ENCODE data around the gene FYCO1.

The FYCO1 gene

DNA sequence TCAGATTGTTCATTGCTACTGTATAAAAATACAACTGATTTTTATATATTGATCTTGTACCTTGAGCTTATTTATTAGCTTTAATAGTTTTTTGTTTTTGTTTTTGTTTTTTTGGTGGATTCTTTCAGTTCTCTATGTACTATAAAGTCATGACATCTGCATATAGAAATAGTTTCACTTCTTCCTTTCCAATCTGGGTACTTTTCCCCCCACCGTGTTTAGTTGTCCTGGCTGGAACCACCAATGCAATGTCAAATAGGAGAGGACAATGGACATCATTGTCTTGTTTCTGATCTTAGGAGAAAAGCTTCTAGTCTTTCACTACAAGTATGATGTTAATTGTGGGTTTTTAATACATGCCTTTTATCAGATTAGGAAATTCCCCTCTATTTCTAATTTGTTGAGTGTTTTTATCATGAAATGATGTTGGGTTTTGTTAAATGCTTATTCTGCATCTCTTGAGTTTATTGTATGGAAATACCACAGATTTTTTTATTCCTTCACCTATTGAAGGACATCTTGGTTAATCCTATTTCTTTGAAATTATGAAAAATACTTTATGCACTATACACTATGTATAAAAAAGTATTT lies 34.4 kb upstream of the FYCO1 start:
- no peak for DNase-seq (ENCODE audit: low read depth)
- H3K4me3 ChIP-seq (ENCODE audit: control insufficient read depth, low read depth, low read length), result no peak overlapping the region
- TF ChIP-seq, protein P1, sequence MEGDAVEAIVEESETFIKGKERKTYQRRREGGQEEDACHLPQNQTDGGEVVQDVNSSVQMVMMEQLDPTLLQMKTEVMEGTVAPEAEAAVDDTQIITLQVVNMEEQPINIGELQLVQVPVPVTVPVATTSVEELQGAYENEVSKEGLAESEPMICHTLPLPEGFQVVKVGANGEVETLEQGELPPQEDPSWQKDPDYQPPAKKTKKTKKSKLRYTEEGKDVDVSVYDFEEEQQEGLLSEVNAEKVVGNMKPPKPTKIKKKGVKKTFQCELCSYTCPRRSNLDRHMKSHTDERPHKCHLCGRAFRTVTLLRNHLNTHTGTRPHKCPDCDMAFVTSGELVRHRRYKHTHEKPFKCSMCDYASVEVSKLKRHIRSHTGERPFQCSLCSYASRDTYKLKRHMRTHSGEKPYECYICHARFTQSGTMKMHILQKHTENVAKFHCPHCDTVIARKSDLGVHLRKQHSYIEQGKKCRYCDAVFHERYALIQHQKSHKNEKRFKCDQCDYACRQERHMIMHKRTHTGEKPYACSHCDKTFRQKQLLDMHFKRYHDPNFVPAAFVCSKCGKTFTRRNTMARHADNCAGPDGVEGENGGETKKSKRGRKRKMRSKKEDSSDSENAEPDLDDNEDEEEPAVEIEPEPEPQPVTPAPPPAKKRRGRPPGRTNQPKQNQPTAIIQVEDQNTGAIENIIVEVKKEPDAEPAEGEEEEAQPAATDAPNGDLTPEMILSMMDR (IDR thresholded peaks at IDR 0.05; ENCODE audit: control insufficient read depth, insufficient read depth, low read depth, low read length, missing control alignments), result no peak

DNA sequence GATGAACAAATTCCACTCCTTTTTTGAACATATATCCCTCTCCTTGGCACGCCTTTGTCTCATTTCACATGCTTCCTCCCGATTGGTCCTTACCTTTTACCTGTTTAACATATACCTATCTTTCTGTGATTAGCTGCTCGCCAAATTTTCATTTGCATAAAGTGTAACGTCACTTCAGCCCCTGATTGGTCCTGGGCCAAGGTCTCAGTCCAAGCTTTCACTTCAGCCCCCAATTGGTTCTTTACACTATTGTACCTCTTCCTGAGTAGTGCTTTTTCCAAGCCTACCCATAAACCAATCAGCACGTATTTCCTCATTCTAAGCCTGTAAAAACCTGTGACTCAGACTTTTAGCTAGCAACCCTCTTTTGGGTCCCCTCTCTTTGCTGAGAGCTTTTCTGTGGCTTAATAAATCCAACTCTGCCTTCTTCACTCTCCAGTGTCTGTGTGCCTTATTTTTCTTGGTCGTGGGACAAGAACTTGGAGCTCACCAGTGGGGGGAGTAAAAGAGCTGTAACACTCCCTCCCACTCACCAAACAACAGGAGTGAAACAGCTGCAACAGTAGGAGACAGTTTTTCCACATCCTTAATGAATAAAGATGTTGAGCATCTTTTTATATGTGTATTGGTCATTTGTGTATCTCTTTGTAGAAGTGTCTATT lies 32.2 kb upstream of the FYCO1 start:
- H3K4me3 ChIP-seq (ENCODE audit: control insufficient read depth, low read depth, low read length), result no peak overlapping the region
- DNase-seq (ENCODE audit: low read depth), result no peak
- TF ChIP-seq, protein P1 (IDR thresholded peaks at IDR 0.05; ENCODE audit: control insufficient read depth, insufficient read depth, low read depth, low read length, missing control alignments), result no peak

DNA sequence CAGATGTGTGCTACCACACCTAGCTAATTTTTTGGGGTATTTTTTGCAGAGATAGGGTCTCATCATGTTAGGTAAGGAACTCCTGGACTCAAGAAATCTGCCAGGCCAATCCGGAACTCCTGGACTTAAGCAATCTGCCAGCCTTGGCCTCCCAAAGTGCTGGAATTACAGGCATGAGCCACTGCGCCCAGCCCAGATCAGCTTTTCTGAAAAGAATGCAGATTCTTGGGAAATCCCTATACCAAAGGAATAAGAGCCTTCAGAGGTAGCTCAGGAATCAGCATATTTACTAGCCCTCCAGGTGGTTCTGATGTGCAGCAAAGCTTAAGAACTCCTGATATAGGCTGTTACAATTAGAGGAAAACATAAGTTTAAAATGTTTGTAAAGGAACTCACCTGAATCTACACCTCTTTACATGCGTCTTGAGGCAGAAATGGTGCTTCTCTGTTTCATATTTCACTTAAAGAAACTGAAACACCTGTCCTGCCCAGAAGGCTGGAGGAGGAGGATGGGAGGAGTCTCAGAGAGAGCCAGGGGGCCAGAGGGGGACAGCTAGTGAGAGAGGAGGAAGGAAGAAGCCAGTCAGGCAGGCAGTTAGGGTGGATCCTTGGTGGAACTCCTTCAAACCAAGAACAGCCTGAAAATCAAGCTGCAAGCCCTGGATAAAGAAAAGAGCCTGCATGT lies 31.5 kb upstream of the FYCO1 start, which contains the start of gene XCR1:
XCR1 (minus strand) TSS at position 463 of the 685 bp plus-strand sequence. CDS start 5,536 bp downstream, outside the sequence.
- DNase-seq (ENCODE audit: low read depth), result no peak
- TF ChIP-seq, protein P1 (IDR thresholded peaks at IDR 0.05; ENCODE audit: control insufficient read depth, insufficient read depth, low read depth, low read length, missing control alignments), result no peak
- H3K4me3 ChIP-seq (ENCODE audit: control insufficient read depth, low read depth, low read length), result no peak within 1 kb of the TSS

DNA sequence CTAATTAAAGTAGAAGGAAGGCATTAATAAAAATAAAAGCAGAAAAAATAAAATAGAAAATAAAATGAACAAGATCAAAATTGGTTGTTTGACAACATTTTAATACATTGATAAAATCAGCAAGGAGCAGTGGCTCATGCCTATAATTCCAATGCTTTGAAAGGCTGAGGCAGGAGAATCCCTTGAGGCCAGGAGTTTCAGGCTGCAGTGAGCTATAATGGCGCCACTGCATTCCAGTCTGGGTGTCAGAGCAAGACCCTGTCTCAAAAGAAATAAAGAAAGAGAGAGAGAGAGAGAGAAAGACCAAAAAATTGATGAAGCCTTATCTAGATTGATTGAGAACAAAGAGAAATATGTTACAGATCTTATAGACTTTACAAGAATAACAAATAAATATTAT lies 29.5 kb upstream of the FYCO1 start:
- TF ChIP-seq, protein P1 (IDR thresholded peaks at IDR 0.05; ENCODE audit: control insufficient read depth, insufficient read depth, low read depth, low read length, missing control alignments), result no peak
- H3K4me3 ChIP-seq (ENCODE audit: control insufficient read depth, low read depth, low read length), result no peak overlapping the region
- no peak for DNase-seq (ENCODE audit: low read depth)

DNA sequence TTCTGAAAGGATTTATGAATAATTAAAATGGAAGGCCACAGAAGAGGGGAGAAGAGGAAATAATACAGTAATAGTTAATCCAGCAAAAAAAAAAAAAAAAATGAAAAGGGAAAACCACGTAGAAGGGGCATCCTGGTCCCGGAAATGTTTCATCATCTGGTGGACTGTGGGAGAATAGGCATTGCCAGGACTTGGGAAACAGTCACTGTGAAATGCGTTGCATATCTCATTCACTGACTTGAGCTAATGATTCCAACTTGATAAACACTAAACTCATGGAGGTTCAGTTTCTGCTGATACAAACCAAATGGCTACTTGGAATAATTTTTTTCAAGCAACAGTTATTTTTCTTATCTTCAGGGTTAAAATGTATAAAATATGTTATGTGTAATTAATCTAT lies 28.5 kb upstream of the FYCO1 start:
- TF ChIP-seq, protein P1 (IDR thresholded peaks at IDR 0.05; ENCODE audit: control insufficient read depth, insufficient read depth, low read depth, low read length, missing control alignments), result no peak
- no peak overlapping the region for H3K4me3 ChIP-seq (ENCODE audit: control insufficient read depth, low read depth, low read length)
- no peak for DNase-seq (ENCODE audit: low read depth)

DNA sequence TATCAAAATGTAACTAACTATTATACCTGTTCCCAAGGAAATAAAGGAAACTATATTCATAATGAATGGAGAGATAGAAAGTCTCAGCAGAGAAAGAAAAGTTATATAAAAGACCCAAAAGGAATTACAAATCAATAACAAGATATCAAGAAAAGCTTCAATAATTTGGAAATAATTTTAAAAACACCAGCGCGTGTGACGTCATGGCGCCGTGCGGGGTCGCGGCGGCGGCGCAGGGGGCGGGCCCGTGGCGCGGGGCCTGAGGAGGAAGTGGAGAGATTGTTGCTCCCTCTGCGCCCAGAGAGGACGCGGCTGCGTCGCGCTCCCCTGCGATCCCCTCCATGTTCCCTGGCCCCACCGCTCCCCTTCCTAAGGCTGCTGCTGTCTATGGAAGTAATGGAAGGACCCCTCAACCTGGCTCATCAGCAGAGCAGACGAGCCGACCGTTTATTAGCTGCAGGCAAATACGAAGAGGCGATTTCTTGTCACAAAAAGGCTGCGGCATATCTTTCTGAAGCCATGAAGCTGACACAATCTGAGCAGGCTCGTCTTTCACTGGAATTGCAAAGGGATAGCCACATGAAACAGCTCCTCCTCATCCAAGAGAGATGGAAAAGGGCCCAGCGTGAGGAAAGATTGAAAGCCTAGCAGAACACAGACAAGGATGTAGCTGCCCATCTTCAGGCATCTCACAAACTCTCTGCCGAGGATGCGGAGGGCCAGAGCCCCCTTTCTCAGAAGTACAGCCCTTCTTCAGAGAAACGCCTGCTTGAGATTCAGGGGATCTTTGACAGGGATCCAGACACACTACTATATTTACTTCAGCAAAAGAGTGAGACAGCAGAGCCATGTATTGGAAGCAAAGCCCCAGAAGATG lies 27.5 kb upstream of the FYCO1 start:
- no peak for DNase-seq (ENCODE audit: low read depth)
- H3K4me3 ChIP-seq (ENCODE audit: control insufficient read depth, low read depth, low read length), result no peak overlapping the region
- TF ChIP-seq, protein P1 (IDR thresholded peaks at IDR 0.05; ENCODE audit: control insufficient read depth, insufficient read depth, low read depth, low read length, missing control alignments), result no peak

Data from AG09309 (cell line).